GM18520 (cell line): ENCODE data around the gene RSPH10B2.
A peak's percentile ranks its signal among the peaks of the same experiment; 100 is the strongest.
"Not testable (repeated sequence)": the region's sequence is repeated elsewhere in the genome, so short reads cannot be mapped to it uniquely, and the experiment has no call there.

Experiments used
- ATAC-seq: cut with Tn5 transposase; IDR thresholded peaks from one replicate; pipeline ENCODE4 v1.9.1; 2021; ENCODE audit not compliant: unreplicated experiment

The RSPH10B2 gene

GRCh38 chr7:6753964-6754363, at the start of gene RSPH10B2:
RSPH10B2 (plus strand) TSS chr7:6754103; CDS start chr7:6757678, 3,575 bp downstream.
- not testable (repeated sequence) for ATAC-seq

DNA sequence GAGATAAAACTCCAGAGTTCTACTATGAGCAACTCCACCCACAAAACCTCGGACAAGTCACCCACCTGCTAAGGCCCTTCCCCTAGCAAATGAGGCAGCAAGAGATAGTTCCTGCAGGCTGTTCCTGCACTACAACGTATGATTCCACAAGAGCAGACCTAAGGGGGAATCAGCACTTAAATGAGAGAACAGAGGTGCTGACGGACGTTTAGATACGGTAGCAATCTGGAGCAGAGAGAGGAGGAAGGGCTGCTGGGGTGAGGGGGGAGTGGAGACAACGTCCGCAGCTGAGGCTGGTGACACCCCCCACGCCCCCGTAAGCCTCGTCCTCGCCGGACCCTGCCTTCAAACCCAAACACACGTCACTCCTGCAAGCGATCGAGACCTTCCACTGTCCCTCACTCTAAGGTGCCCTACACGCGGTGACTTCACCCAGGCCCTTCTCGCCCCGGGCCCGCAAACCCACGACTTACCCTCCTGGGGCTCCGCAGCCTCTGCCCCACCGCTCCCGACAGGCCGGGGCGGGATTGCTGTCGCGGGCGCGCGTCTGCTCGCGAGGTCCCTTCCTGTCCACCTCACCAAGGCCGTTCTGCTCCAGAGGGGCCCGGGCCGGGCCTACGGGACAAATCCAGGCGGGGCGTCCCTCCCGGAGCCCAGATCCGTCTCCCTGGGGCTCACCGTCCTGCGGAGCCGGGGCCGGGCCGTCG, 47.8 kb upstream of the RSPH10B2 start:
- ATAC-seq, result peak; percentile 8

DNA sequence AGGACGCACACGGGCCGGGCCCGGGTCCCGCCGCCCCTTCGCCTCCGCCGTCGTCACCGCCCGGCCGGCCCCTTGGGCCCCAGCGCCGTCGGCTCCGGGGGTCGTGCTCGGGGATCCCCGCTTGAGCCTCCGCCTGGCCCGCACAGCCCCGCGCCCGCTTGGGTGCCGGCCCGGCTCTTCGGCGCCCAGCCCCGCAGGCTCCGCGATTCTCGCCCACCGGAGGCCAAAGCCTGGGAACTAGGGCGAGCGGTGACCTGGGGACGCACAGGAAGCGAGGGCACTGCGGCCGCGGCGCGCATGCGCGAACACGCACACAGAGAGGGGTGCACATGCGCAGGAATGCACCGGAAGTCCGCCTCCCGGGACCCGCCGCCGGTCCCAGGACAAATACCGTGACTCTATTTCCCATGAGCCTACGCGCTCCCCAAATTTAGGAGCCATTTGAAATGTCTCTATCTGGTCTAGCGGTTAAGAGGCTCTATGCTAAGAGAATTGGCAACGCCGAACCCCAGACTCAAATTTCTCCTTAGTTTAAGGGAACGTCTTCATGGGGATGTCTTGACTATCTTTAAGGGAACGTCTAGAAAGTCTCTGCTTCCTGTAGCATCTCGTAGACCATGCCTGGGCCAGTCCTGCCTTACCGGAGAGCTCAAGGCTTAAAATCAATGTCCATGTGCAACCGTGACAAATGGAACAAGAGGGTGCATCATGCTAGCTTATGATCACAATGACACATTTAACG, 47.1 kb upstream of the RSPH10B2 start, which contains the start of gene ZNF12:
TSS of gene ZNF12 (minus strand) at position 282 of the 742 bp plus-strand sequence. CDS start 1,774 bp downstream, outside the sequence.
- peak; percentile 91 for ATAC-seq

- no peak for ATAC-seq
Measured at GRCh38 chr7:6708304-6708703, 45.6 kb upstream of the RSPH10B2 start.

DNA sequence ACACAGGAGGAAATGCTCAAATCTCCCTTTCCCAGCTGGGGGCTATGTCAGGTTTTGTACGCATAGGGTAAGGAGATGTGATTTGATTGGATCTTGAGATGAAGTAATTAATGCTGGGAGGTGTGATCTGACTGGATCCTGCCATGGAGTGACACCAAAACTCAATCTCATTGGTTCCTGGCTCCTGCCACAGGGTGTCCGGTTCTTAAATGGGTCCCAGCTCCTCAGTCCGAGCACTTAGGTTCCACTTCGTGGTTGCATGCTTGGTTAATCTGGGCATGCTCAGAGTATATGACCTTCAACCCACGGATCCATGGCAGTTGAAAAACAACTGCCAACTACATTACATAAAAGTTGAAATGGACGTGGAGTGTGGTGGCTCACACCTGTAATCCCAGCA, 44.1 kb upstream of the RSPH10B2 start:
- no peak for ATAC-seq

- no peak for ATAC-seq
Measured at GRCh38 chr7:6714360-6714759, 39.5 kb upstream of the RSPH10B2 start.

- not testable (repeated sequence) for ATAC-seq
Measured at GRCh38 chr7:6715898-6716297, 38.0 kb upstream of the RSPH10B2 start.

DNA sequence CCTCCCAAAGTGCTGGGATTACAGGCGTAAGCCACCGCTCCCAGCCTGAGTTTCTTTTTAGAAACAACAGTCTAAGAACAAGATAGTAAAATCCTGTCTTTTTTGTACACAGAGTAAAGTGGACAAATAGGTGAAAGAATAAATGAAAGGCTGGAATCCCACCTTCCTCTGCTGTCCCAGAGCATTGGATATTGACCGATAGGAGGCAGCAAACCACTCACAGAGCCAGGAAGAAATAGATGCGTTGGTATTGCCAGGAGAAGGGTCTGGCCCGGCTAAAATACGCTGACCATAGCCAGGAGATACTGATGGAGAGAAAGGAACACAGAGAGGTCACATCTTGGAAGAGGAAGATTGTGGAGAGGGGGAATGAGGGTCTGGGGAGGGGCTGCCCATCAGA, 35.8 kb upstream of the RSPH10B2 start:
- ATAC-seq, result no peak

DNA sequence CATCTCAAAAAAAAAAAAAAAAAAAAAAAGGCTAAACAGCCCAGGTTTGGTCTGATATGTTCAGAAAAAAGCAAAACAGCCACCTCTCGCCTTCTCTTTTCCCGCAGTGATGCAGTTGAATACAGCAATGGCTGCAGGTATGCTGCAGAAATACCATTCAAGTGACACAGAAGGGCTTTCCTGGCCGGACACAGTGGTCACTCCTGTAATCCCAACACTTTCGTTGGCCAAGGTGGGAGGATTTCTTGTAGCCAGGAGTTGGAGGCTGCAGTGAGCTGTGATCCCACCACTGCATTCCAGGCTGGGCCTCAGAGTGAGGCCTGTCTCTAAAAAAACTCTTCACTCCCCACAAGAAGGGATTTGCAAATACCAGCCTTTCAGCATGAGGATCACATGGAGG, 29.6 kb upstream of the RSPH10B2 start:
- not testable (repeated sequence) for ATAC-seq

DNA sequence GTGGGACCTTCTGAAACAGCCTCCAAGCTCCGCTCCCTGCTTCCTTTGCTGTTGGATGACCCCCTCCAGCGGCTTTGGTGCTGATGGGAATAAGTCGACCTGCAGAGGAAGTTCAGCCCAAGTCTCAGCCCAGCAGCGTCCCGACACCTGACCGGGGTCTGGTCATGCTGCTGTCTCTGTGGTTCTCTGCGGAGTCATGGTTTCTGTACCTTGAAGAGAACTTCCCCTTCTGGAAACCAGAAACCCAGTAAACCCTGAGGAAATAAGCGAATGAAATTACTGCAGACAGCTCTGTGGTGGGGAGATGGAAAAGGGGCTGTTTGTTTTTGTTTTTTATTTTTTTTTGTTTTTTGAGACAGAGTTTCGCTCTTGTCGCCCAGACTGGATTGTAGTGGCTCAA, 28.9 kb upstream of the RSPH10B2 start:
- ATAC-seq, result no peak

DNA sequence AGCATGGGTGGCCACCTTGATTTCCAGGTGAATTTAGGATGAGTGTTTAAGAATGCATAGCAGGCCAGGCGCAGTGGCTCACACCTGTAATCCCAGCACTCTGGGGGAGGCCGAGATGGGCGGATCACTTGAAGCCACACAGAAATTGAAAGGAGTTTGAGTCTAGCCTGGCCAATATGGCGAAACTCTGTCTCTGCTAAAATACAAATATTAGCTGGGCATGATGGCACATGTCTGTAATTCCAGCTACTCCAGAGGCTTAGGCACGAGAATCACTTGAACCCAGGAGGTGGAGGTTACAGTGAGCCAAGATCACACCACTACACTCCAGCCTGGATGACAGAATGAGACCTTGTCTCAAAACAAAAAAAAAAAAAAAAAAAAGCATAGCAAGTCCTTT, 27.6 kb upstream of the RSPH10B2 start:
- not testable (repeated sequence) for ATAC-seq

- ATAC-seq, result no peak
Measured at GRCh38 chr7:6727663-6728062, 26.2 kb upstream of the RSPH10B2 start.

- ATAC-seq, result not testable (repeated sequence)
Measured at GRCh38 chr7:6728893-6729491, 24.9 kb upstream of the RSPH10B2 start.

- peak; percentile 94 for ATAC-seq
Measured at GRCh38 chr7:6729492-6730342, 24.2 kb upstream of the RSPH10B2 start.

- ATAC-seq, result no peak
Measured at GRCh38 chr7:6730343-6730633, 23.6 kb upstream of the RSPH10B2 start.

DNA sequence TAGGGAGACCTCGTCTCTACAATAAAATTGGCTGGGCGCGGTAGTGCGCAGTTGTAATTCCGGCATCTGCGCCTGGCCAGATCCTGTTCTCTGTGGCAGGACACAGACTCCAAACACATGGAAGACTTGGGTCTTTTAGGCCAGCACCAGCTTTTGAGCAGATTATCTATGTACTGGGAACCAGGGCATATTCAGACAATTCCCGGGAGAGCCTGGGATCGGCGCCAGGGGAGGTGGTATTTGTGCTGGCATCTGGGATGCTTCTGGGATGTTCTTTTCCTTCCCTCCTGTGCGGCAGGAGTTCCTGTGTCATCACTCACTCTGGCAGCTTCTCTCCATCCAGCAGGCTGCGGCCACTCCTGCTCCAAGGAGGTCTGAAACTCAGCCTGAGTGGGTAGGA, 15.5 kb upstream of the RSPH10B2 start:
- ATAC-seq, result not testable (repeated sequence)

DNA sequence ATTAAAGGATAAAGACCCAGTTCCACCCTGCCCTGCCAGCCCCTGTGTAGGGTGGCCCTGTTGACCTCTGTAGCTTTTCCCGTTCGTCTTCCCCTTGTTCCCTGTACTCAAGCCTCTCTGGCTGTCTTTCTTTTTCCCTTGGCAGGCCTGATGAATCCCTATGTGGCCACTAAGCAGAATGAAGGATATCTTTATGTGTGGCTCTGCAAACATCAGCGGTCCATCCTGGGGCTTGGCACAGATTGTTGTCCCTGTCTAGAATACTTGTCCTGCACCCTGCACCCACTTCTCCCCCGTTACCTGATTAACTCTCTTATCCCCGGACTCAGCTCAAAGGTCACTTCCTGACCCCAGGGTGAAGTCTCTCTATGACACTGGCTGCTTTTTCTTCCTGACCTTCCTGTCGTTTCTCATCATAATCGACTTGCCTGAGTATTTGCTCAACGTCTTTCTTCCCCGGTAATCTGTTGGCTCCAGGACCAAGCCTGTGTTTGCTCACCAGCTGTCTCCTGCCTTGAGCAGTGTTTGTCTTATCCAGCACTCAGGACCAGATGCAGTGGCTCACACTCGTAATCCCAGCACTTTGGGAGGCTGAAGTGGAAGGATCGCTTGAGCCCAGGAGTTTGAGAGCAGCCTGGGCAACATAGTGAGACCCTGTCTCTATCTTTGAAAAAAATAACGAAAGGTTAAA, 9.3 kb upstream of the RSPH10B2 start:
- not testable (repeated sequence) for ATAC-seq

DNA sequence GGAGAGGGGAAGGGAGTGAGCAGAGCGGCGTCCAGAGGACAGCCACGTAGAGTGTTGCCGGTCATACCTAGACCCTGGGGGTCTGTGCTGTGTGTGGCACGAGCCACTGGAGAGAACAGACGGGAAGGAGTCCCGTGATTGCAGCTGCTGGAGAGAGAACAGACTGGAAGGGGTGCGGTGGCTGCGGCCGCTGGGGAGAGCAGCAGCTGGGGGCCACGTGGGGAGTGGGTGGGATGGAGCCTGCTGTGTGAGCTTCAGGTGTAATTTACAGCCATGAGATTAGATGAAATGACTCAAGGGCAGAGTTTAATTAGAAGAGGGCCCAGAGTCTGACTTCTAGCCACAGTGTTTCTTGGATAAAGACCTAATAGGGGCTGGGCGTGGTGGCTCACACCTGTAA, 4.6 kb upstream of the RSPH10B2 start:
- ATAC-seq, result not testable (repeated sequence)

- not testable (repeated sequence) for ATAC-seq
Measured at GRCh38 chr7:6750173-6750572, 3.7 kb upstream of the RSPH10B2 start.

- not testable (repeated sequence) for ATAC-seq
Measured at GRCh38 chr7:6761186-6761585, 7.3 kb downstream of the RSPH10B2 start.
